Aortic smooth muscle cell (primary cell): Measurements from ENCODE around the gene IMMP2L. TPM values are rescaled to one million over a fixed set of nuclear protein-coding genes. Genes with fewer than 3 reads are reported as not detected.

Experiments
- total RNA-seq: library from RNA; depleted of rRNA; stranded (reverse); fragments of >200 nt; gene quantifications from 2 replicates; pipeline ENCODE4 v1.2.3, GENCODE V29; 2014

The IMMP2L gene
- 9.3 and 9.4 TPM in 2 replicates for total RNA-seq

DNA sequence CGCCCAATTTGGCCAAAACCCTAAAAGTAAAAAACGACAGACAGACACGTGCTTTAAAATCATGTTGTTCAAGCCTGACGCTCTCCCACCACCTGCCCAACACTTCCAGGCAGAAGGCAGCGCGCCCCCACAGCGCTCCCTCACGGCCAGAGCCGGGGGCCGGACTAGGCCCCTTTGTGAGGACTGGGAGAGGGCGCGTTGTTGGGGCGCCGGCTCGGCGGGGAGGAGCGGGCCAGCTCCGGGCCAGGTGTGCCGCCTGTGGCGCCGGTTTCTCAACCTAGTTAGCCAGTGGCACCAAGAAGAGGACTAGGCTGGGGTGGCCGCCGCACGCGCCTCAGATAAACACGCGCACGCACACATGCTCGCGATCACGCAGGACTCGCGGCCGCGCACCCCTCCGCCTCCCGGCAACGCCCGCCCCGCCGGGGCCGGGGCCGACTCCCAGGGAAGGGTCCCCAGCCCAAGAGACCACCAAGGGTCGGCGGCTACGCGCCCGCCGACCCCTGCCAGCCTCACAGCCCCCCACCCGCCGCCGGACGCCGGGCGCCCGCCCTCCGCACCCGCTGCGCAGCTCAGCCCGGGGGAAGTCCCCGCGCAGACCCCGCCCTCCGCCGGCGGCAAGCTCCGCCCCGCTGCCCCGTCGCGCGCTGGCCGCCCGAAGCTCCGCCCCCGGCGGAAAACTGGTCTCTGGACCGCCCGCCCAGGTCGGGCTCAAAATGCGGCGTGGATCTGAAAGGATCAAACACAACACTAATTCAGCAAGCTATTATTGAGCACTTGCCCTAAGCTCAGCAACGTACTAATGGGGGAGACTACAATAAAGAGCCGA lies at the start of gene IMMP2L:
Gene IMMP2L, minus strand, starts transcription at position 589 of the 829 bp plus-strand sequence.

GRCh38 chr7:111090846-111091245 lies 471.4 kb downstream of the IMMP2L start, which contains the start of gene LRRN3:
LRRN3 (plus strand) TSS chr7:111091127; CDS start chr7:111122773, 31,646 bp downstream.

